HCT116 (cell line): Measurements from ENCODE around the gene FFAR1. TPM values are rescaled to one million over a fixed set of nuclear protein-coding genes. Genes with fewer than 3 reads are reported as not detected.

Experiments
- ATAC-seq: fragments of 200-7000 bp; cut with Tn5 transposase; 2 replicates; pipeline ENCODE4 v1.9.1; 2020; ENCODE audit warnings: mild to moderate bottlenecking, moderate library complexity
- BruUV-seq: library from RNA; stranded (reverse); fragments of 400-500 nt; replicated peaks from 2 replicates; lab custom pipeline; 2021; lab: Mats Ljungman, UMichigan
- CTCF ChIA-PET: fragments of 300-600 bp; sonication (Branson Sonifier 250); formaldehyde crosslinking; loops from one replicate; lab custom pipeline; 2021; ENCODE audit warnings: antibody characterized with exemption; lab: Charles Lee
- POLR2A ChIA-PET: fragments of 300-600, 350-600 bp; sonication (Branson Sonifier 250); formaldehyde crosslinking; loops from one replicate; lab custom pipeline; 2021; ENCODE audit warnings: antibody characterized with exemption; lab: Charles Lee
- RAD21 ChIA-PET, 2 experiments: fragments of 300-600 bp; sonication (Branson Sonifier 250); formaldehyde crosslinking; loops; one replicate each; lab custom pipeline; 2023; ENCODE audit warnings: low total read pairs in 2 of 2; ENCODE audit not compliant: uncharacterized antibody in 2 of 2, unreplicated experiment in 2 of 2, low non-redundant PET in 1 of 2; lab: Charles Lee
- DNase-seq: peaks from one replicate; pipeline ENCODE4 v3.0.0-alpha.2; 2010; ENCODE audit warnings: low read depth, low spot score
- H2AFZ ChIP-seq: fragments of 200-600 bp; shearing (Covaris generic), sonication (generic); 2 replicates; pipeline ENCODE4 v1.6.1; 2017; ENCODE audit warnings: low read depth, mixed run types, mixed read lengths, antibody characterized with exemption, low read length; ENCODE audit not compliant: poor library complexity, severe bottlenecking
- H3K27ac ChIP-seq: 2 replicates; pipeline ENCODE4 v1.5.1; 2012; ENCODE audit warnings: low read depth, low read length
- H3K27me3 ChIP-seq: fragments of 200-600 bp; sonication (generic); 2 replicates; pipeline ENCODE4 v1.6.1; 2016; ENCODE audit warnings: mixed run types, low read length, mixed read lengths; ENCODE audit not compliant: insufficient read depth
- H3K36me3 ChIP-seq, 2 experiments: fragments of 200-500 bp in 1 of 2; fragments of 200-600 bp in 1 of 2; sonication (Bioruptor generic) in 1 of 2; sonication (generic) in 1 of 2; 2 replicates each; pipeline versions ENCODE4 v1.5.1 to v1.6.1; 2014 to 2016; ENCODE audit warnings: low read length in 2 of 2, inconsistent platforms in 1 of 2, mixed read lengths in 1 of 2, mixed run types in 1 of 2; ENCODE audit not compliant: insufficient read depth in 2 of 2, control insufficient read depth in 1 of 2
- H3K4me1 ChIP-seq, 2 experiments: fragments of 200-600 bp in 1 of 2; sonication (generic) in 1 of 2; 2 replicates each; pipeline versions ENCODE4 v1.5.1 to v1.6.1; 2012 to 2017; ENCODE audit warnings: low read length in 2 of 2, inconsistent platforms in 1 of 2, mild to moderate bottlenecking in 1 of 2, mixed read lengths in 1 of 2, mixed run types in 1 of 2, moderate library complexity in 1 of 2; ENCODE audit not compliant: insufficient read depth in 2 of 2, control insufficient read depth in 1 of 2
- H3K4me2 ChIP-seq: fragments of 200-600 bp; sonication (generic); 2 replicates; pipeline ENCODE4 v1.6.1; 2017; ENCODE audit warnings: mixed run types, low read length, mixed read lengths
- H3K4me3 ChIP-seq, 2 experiments: fragments of 200-600 bp in 1 of 2; sonication (generic) in 1 of 2; replicated peaks in 1 of 2; 2 replicates each; pipeline ENCODE4 v1.5.1; 2011 to 2016; ENCODE audit warnings: low read length in 2 of 2, control low read depth in 1 of 2, low read depth in 1 of 2, mild to moderate bottlenecking in 1 of 2, mixed read lengths in 1 of 2, mixed run types in 1 of 2
- H3K79me2 ChIP-seq: fragments of 200-600 bp; sonication (generic); 2 replicates; pipeline ENCODE4 v1.6.1; 2017; ENCODE audit warnings: mild to moderate bottlenecking, mixed run types, low read length, moderate library complexity, mixed read lengths; ENCODE audit not compliant: insufficient read depth
- H3K9ac ChIP-seq: fragments of 200-600 bp; sonication (generic); 2 replicates; pipeline ENCODE4 v1.6.1; 2016; ENCODE audit warnings: low read length, mixed read lengths
- H3K9me2 ChIP-seq: fragments of 200-600 bp; sonication (generic), shearing (Covaris generic); 2 replicates; pipeline ENCODE4 v1.6.1; 2017; ENCODE audit warnings: mixed run types, mild to moderate bottlenecking, moderate library complexity; ENCODE audit not compliant: insufficient read depth
- H3K9me3 ChIP-seq, 2 experiments: fragments of 200-500 bp in 1 of 2; fragments of 200-600 bp in 1 of 2; sonication (Bioruptor generic) in 1 of 2; sonication (generic) in 1 of 2; 2 replicates each; pipeline ENCODE4 v1.6.1; 2014 to 2017; ENCODE audit warnings: low read length in 2 of 2, mixed read lengths in 2 of 2, inconsistent platforms in 1 of 2, low read depth in 1 of 2, mild to moderate bottlenecking in 1 of 2, mixed run types in 1 of 2, moderate library complexity in 1 of 2; ENCODE audit not compliant: control insufficient read depth in 1 of 2, insufficient read depth in 1 of 2
- H4K20me1 ChIP-seq: fragments of 200-600 bp; sonication (generic), shearing (Covaris generic); 2 replicates; pipeline ENCODE4 v1.6.1; 2017; ENCODE audit warnings: mixed run types, mild to moderate bottlenecking, moderate library complexity; ENCODE audit not compliant: insufficient read depth
- EGR1 ChIP-seq: IDR thresholded peaks from 2 replicates; pipeline ENCODE4 v1.6.1; 2012; ENCODE audit warnings: low read depth
- ELF1 ChIP-seq: IDR thresholded peaks from 2 replicates; pipeline ENCODE4 v1.6.1; 2012; ENCODE audit warnings: low read depth, borderline replicate concordance
- FOSL1 ChIP-seq: IDR thresholded peaks from 2 replicates; pipeline ENCODE4 v1.6.1; 2012; ENCODE audit warnings: low read depth
- JUND ChIP-seq: IDR thresholded peaks from 2 replicates; pipeline ENCODE4 v1.6.1; 2012
- POLR2A ChIP-seq: IDR thresholded peaks from 2 replicates; pipeline ENCODE4 v1.7.0; 2011; ENCODE audit warnings: borderline replicate concordance; ENCODE audit not compliant: insufficient read depth, insufficient read length; ENCODE audit errors: extremely low read depth
- POLR2AphosphoS5 ChIP-seq: IDR thresholded peaks from 2 replicates; pipeline ENCODE4 v1.6.1; 2011; ENCODE audit warnings: mild to moderate bottlenecking, low read depth, low read length, moderate library complexity
- RAD21 ChIP-seq: IDR thresholded peaks from 2 replicates; pipeline ENCODE4 v1.6.1; 2012; ENCODE audit warnings: low read depth, mild to moderate bottlenecking
- SP1 ChIP-seq: IDR thresholded peaks from 2 replicates; pipeline ENCODE4 v1.6.1; 2012; ENCODE audit warnings: low read depth
- TCF7L2 ChIP-seq: IDR thresholded peaks from 2 replicates; pipeline ENCODE4 v1.7.0; 2011; ENCODE audit warnings: borderline replicate concordance, inconsistent platforms; ENCODE audit not compliant: insufficient read depth, insufficient read length; ENCODE audit errors: extremely low read depth
- YY1 ChIP-seq: IDR thresholded peaks from 2 replicates; pipeline ENCODE4 v1.6.1; 2011; ENCODE audit warnings: low read length, low read depth, moderate library complexity, mild to moderate bottlenecking; ENCODE audit not compliant: insufficient replicate concordance; ENCODE audit errors: extremely low read depth
- ZFX ChIP-seq: fragments of 450-650 bp; IDR thresholded peaks from 2 replicates; pipeline ENCODE4 v1.6.1; 2017
- ZNF274 ChIP-seq: fragments of 200-500 bp; sonication (Bioruptor generic); IDR thresholded peaks from 2 replicates; pipeline ENCODE4 v1.6.1; 2014; ENCODE audit warnings: mild to moderate bottlenecking, low read depth, low read length, inconsistent platforms
- intact Hi-C: fragments of 100-400 bp; cut with micrococcal nuclease; formaldehyde crosslinking; loops from 2 replicates; pipeline ENCODE4 v1.10.0; 2022
- total RNA-seq: library from RNA; stranded (reverse); gene quantifications from one replicate; pipeline ENCODE4 v1.2.1, GENCODE V29; 2021; ENCODE audit not compliant: unreplicated experiment
- TF ChIP-seq, protein P1 (sequence below): IDR thresholded peaks from 2 replicates; pipeline ENCODE4 v1.6.1; 2012; ENCODE audit warnings: low read depth
- TF ChIP-seq, protein P2 (sequence below), 3 experiments: fragments of 200-600 bp in 1 of 3; sonication (generic) in 1 of 3; IDR thresholded peaks in 2 of 3; conservative IDR thresholded peaks in 1 of 3; 2 replicates each; pipeline ENCODE4 v1.5.1; 2012 to 2017; ENCODE audit warnings: low read depth in 2 of 3, low read length in 2 of 3, antibody characterized with exemption in 1 of 3, borderline replicate concordance in 1 of 3, control low read depth in 1 of 3, mild to moderate bottlenecking in 1 of 3, mixed read lengths in 1 of 3, mixed run types in 1 of 3, moderate library complexity in 1 of 3; ENCODE audit not compliant: insufficient read depth in 1 of 3

The FFAR1 gene
- total RNA-seq, 1 experiment from 2014 or later, result not detected

DNA sequence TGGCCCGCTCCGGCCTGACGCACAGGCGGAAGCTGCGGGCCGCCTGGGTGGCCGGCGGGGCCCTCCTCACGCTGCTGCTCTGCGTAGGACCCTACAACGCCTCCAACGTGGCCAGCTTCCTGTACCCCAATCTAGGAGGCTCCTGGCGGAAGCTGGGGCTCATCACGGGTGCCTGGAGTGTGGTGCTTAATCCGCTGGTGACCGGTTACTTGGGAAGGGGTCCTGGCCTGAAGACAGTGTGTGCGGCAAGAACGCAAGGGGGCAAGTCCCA is 4.4 kb downstream of the FFAR1 start:
- Histone ChIP-seq H3K27ac (no peak overlapping the region), H3K4me3 (no peak overlapping the region), H3K4me1 (peaks cover 0 to 7% of the 10 kb centered on the region in 2 experiments; a peak in 1 of 4 replicates), H3K36me3 (no peaks in the 10 kb centered on the region), H4K20me1 (no peaks in the 10 kb centered on the region), H3K4me2 (no peak overlapping the region), H3K27me3 (no peaks in the 10 kb centered on the region), H3K9me2 (no peaks in the 10 kb centered on the region), H3K79me2 (no peaks in the 10 kb centered on the region), H2AFZ (no peak overlapping the region), H3K9me3 (no peaks in the 10 kb centered on the region), H3K9ac (no peak overlapping the region)
- DNase-seq (no peak), ATAC-seq (no peak)
- ChIA-PET CTCF (interaction anchor here (0.6 to 3.1 kb wide), 6 partner anchors 26 to 158 kb away, joined by 3 to 43 read pairs (median 4); no protein-coding TSS in a partner anchor), RAD21 (interaction anchor here (1.2 to 2.7 kb wide), 3 partner anchors 84 to 321 kb away, joined by 3 to 11 read pairs (median 3); no protein-coding TSS in a partner anchor), POLR2A (no interaction called here)
- intact Hi-C loops, result loop anchor here (1.0 to 10.0 kb wide), 2 partner anchors 116 to 363 kb away; partner anchors contain the start of gene KMT2B
- no TSS peak for BruUV-seq
- TF ChIP-seq POLR2A (no peak), RAD21 (no peak), SP1 (no peak), POLR2AphosphoS5 (no peak), ELF1 (no peak), JUND (no peak), ZFX (no peak), TCF7L2 (no peak), YY1 (no peak), FOSL1 (no peak), EGR1 (no peak), ZNF274 (no peak)
- TF ChIP-seq, protein P1, sequence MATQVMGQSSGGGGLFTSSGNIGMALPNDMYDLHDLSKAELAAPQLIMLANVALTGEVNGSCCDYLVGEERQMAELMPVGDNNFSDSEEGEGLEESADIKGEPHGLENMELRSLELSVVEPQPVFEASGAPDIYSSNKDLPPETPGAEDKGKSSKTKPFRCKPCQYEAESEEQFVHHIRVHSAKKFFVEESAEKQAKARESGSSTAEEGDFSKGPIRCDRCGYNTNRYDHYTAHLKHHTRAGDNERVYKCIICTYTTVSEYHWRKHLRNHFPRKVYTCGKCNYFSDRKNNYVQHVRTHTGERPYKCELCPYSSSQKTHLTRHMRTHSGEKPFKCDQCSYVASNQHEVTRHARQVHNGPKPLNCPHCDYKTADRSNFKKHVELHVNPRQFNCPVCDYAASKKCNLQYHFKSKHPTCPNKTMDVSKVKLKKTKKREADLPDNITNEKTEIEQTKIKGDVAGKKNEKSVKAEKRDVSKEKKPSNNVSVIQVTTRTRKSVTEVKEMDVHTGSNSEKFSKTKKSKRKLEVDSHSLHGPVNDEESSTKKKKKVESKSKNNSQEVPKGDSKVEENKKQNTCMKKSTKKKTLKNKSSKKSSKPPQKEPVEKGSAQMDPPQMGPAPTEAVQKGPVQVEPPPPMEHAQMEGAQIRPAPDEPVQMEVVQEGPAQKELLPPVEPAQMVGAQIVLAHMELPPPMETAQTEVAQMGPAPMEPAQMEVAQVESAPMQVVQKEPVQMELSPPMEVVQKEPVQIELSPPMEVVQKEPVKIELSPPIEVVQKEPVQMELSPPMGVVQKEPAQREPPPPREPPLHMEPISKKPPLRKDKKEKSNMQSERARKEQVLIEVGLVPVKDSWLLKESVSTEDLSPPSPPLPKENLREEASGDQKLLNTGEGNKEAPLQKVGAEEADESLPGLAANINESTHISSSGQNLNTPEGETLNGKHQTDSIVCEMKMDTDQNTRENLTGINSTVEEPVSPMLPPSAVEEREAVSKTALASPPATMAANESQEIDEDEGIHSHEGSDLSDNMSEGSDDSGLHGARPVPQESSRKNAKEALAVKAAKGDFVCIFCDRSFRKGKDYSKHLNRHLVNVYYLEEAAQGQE, result no peak
- TF ChIP-seq, protein P2, sequence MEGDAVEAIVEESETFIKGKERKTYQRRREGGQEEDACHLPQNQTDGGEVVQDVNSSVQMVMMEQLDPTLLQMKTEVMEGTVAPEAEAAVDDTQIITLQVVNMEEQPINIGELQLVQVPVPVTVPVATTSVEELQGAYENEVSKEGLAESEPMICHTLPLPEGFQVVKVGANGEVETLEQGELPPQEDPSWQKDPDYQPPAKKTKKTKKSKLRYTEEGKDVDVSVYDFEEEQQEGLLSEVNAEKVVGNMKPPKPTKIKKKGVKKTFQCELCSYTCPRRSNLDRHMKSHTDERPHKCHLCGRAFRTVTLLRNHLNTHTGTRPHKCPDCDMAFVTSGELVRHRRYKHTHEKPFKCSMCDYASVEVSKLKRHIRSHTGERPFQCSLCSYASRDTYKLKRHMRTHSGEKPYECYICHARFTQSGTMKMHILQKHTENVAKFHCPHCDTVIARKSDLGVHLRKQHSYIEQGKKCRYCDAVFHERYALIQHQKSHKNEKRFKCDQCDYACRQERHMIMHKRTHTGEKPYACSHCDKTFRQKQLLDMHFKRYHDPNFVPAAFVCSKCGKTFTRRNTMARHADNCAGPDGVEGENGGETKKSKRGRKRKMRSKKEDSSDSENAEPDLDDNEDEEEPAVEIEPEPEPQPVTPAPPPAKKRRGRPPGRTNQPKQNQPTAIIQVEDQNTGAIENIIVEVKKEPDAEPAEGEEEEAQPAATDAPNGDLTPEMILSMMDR (IDR thresholded peaks at IDR 0.05 in 2 of 3, conservative IDR thresholded peaks at IDR 0.05 in 1 of 3; ENCODE audit: borderline replicate concordance in 1 of 3, insufficient read depth in 1 of 3, low read depth in 2 of 3, low read length in 2 of 3), result no peak
